ENCODE measurements around the gene TMIGD1. TPM values are rescaled to one million over a fixed set of nuclear protein-coding genes. Genes with fewer than 3 reads are reported as not detected.

Gene TMIGD1
- total and polyA plus RNA-seq, 10 of the 15 experiments (the other 5 are each of a cell fraction or from before 2014, with no cell fraction given): not detected

DNA sequence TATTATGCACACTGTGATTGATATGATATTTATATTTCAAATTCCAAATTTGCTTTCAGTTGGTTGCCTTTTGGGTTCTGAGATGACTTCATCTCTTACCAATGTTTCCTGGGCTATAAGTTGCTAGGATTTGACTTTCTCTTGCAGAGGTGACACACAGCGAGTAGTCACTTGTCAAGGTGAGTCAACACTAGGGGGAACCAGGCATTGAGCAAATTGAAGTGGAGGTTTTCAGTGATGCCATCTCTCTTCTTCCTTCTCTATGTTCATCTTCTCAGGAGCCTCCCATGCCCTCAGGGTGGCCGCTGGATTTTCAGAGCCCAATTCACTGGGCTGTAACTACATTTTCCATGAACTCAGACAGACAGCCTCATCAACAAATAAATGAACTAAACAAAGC, 38.9 kb upstream of the TMIGD1 start:
- H2AFZ ChIP-seq (ENCODE audit: control insufficient read depth, low read depth, low read length): no peak overlapping the region
- DNase-seq (ENCODE audit: low read depth, low spot score): no peak
- no peaks in the 10 kb centered on the region for H4K20me1 ChIP-seq (ENCODE audit: control insufficient read depth, insufficient read depth)
- intact Hi-C loops (cut with micrococcal nuclease; ENCODE audit: unreplicated experiment) (no loop called here), in situ Hi-C loops (cut with MboI) (no loop called here)
- SMC1A ChIA-PET (ENCODE audit: uncharacterized antibody, unreplicated experiment): interaction anchor here (0.9 to 1.3 kb wide), 4 partner anchors 9 to 104 kb away, joined by 3 to 6 read pairs (median 3); partner anchors contain the start of gene GOSR1
- FAIRE-seq: no peak
- H3K79me2 ChIP-seq (ENCODE audit: control insufficient read depth, insufficient read depth, low read length): no peaks in the 10 kb centered on the region
- no peak overlapping the region for H3K9ac ChIP-seq (ENCODE audit: control insufficient read depth, insufficient read depth, low read length)
- RAD21 ChIA-PET (ENCODE audit: unreplicated experiment): no interaction called here
- 73% methylated on average over 2 of the region's 2 CpGs for WGBS (ENCODE audit: insufficient coverage, insufficient replicate concordance, low lambda C conversion rate, missing lambda C conversion rate)
- H3K4me3 ChIP-seq: no peak overlapping the region
- H3K9me3 ChIP-seq (replicated peaks; ENCODE audit: control insufficient read depth, insufficient read depth, low read length): no peaks in the 10 kb centered on the region
- no peak overlapping the region for H3K27ac ChIP-seq (ENCODE audit: control insufficient read depth, insufficient read depth)
- TF ChIP-seq, protein P1, sequence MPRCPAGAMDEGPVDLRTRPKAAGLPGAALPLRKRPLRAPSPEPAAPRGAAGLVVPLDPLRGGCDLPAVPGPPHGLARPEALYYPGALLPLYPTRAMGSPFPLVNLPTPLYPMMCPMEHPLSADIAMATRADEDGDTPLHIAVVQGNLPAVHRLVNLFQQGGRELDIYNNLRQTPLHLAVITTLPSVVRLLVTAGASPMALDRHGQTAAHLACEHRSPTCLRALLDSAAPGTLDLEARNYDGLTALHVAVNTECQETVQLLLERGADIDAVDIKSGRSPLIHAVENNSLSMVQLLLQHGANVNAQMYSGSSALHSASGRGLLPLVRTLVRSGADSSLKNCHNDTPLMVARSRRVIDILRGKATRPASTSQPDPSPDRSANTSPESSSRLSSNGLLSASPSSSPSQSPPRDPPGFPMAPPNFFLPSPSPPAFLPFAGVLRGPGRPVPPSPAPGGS (IDR thresholded peaks at IDR 0.05; ENCODE audit: borderline replicate concordance, insufficient read depth, low read depth, low read length, poor library complexity, severe bottlenecking): peak; percentile 54
- no peak for TF ChIP-seq WRNIP1 (IDR thresholded peaks at IDR 0.05; ENCODE audit: borderline replicate concordance, low read depth, low read length)
- TF ChIP-seq RAD21 (IDR thresholded peaks at IDR 0.05; ENCODE audit: insufficient read depth, low read depth, low read length): peak; percentile 39; the same call in 1 of the 2 replicates
- TF ChIP-seq, protein P2, sequence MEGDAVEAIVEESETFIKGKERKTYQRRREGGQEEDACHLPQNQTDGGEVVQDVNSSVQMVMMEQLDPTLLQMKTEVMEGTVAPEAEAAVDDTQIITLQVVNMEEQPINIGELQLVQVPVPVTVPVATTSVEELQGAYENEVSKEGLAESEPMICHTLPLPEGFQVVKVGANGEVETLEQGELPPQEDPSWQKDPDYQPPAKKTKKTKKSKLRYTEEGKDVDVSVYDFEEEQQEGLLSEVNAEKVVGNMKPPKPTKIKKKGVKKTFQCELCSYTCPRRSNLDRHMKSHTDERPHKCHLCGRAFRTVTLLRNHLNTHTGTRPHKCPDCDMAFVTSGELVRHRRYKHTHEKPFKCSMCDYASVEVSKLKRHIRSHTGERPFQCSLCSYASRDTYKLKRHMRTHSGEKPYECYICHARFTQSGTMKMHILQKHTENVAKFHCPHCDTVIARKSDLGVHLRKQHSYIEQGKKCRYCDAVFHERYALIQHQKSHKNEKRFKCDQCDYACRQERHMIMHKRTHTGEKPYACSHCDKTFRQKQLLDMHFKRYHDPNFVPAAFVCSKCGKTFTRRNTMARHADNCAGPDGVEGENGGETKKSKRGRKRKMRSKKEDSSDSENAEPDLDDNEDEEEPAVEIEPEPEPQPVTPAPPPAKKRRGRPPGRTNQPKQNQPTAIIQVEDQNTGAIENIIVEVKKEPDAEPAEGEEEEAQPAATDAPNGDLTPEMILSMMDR (IDR thresholded peaks at IDR 0.05 in 2 of 3, conservative IDR thresholded peaks at IDR 0.05 in 1 of 3; ENCODE audit: control insufficient read depth in 2 of 3, extremely low read depth in 1 of 3, insufficient read depth in 1 of 3, low read depth in 3 of 3, low read length in 3 of 3): peak; percentile 16 to 35 (median 31); a peak in 4 of 6 replicates
- TF ChIP-seq CHD1 (IDR thresholded peaks at IDR 0.05; ENCODE audit: low read depth, low read length): no peak
- TF ChIP-seq MEF2A (IDR thresholded peaks at IDR 0.05; ENCODE audit: insufficient read depth, low read depth, low read length): no peak
- H3K4me2 ChIP-seq (ENCODE audit: control insufficient read depth, insufficient read depth): no peak overlapping the region
- POLR2A ChIA-PET: no interaction called here
- ATAC-seq: peak; percentile 26; the same call in 1 of the 3 replicates
- no TSS peak for BruUV-seq (replicated peaks)
- CTCF ChIA-PET: interaction anchor here (1.2 kb wide), 1 partner anchor 104 kb away, joined by 3 read pairs; the partner anchor contains the start of gene GOSR1
- H3K36me3 ChIP-seq (ENCODE audit: control insufficient read depth in 2 of 2, insufficient read depth in 2 of 2, low read length in 1 of 2): no peaks in the 10 kb centered on the region
- H3K27me3 ChIP-seq (replicated peaks in 1 of 2; ENCODE audit: control insufficient read depth in 2 of 2, insufficient read depth in 2 of 2, low read length in 1 of 2): no peaks in the 10 kb centered on the region
- peaks cover 18% of the 10 kb centered on the region for H3K4me1 ChIP-seq (ENCODE audit: control insufficient read depth, insufficient read depth, low read length)

Measured in GM12878 (cell line).